SH-SY5Y (cell line): ENCODE measurements around the gene DPEP3.

ENCODE experiments used
- GATA2 ChIP-seq: IDR thresholded peaks from 2 replicates; pipeline ENCODE4 v1.6.1; 2011; ENCODE audit warnings: mild to moderate bottlenecking, low read depth, low read length
- GATA3 ChIP-seq: IDR thresholded peaks from 2 replicates; pipeline ENCODE4 v1.6.1; 2011; ENCODE audit warnings: low read depth, mild to moderate bottlenecking, low read length, moderate library complexity

Gene DPEP3

GRCh38 chr16:67945392-67945933, 34.8 kb downstream of the DPEP3 start:
- TF ChIP-seq GATA3: no peak
- no peak for TF ChIP-seq GATA2

GRCh38 chr16:67944690-67945391, 35.5 kb downstream of the DPEP3 start:
- no peak for TF ChIP-seq GATA2
- TF ChIP-seq GATA3: no peak

- no peak for TF ChIP-seq GATA2
- TF ChIP-seq GATA3: no peak
Measured at GRCh38 chr16:67943619-67944504, 36.4 kb downstream of the DPEP3 start, which contains the start of gene LCAT. Gene LCAT, minus strand, starts transcription at chr16:67944120. Its CDS starts 19 bp downstream, at chr16:67944101.

DNA sequence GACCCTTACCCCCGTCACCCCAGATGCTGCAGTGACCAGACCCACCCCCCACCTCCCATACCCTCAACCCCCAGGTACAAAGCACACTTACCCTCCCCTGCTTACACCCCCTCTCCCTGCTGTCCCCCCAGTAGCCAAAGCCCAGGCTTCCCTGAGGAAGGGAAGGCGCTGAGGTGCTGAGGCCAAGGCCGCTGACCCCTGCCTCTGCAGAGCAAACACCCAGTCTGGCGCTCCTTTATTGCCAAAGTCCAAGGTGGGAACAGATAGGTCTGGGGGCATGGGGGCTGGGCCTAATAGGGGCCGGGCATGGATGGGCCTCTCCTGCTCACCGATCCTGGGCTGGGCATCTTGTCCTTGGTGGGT, 37.1 kb downstream of the DPEP3 start:
- TF ChIP-seq GATA2 (no peak), GATA3 (no peak)

- TF ChIP-seq GATA2 (no peak), GATA3 (no peak)
Measured at GRCh38 chr16:67942510-67943255, 37.6 kb downstream of the DPEP3 start.

GRCh38 chr16:67942200-67942509, 38.1 kb downstream of the DPEP3 start:
- TF ChIP-seq GATA2: no peak
- no peak for TF ChIP-seq GATA3

DNA sequence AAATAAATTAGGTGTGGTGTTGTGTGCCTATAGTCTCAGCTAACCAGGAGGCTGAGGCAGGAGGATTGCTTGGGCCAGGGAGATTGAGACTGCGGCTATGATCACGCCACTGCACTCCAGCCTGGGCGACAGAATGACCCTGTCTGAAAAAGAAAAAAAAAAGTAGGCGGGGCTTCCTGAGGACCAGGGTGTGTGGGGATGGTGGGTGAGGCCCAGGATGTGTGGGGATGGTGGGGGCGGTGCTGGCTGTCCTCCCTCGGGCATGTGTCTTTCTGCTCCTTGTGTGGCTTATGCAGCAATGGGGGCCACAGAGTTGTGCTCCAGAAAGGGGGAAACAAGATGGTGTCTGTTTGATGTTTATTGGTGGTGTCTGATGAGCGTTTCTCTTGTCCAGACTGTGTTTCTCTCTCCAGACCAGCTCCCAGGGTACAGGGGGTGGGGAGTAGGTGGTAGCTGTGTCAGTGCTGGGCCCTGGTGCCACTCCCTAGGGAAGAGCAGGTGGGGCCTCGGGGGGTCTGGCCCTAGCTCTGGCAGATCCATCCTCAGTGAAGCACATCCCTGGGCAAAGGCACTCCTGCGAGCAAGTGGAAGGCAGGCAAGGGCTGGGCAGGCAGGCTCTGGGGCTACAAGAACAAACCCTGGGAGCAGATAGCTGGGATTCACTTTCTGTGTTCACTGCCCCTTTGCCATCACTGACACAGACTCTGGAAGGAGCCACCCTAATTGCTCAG, 38.7 kb downstream of the DPEP3 start:
- no peak for TF ChIP-seq GATA3
- TF ChIP-seq GATA2: no peak

- TF ChIP-seq GATA2: no peak
- no peak for TF ChIP-seq GATA3
Measured at GRCh38 chr16:67940446-67941089, 39.7 kb downstream of the DPEP3 start.

DNA sequence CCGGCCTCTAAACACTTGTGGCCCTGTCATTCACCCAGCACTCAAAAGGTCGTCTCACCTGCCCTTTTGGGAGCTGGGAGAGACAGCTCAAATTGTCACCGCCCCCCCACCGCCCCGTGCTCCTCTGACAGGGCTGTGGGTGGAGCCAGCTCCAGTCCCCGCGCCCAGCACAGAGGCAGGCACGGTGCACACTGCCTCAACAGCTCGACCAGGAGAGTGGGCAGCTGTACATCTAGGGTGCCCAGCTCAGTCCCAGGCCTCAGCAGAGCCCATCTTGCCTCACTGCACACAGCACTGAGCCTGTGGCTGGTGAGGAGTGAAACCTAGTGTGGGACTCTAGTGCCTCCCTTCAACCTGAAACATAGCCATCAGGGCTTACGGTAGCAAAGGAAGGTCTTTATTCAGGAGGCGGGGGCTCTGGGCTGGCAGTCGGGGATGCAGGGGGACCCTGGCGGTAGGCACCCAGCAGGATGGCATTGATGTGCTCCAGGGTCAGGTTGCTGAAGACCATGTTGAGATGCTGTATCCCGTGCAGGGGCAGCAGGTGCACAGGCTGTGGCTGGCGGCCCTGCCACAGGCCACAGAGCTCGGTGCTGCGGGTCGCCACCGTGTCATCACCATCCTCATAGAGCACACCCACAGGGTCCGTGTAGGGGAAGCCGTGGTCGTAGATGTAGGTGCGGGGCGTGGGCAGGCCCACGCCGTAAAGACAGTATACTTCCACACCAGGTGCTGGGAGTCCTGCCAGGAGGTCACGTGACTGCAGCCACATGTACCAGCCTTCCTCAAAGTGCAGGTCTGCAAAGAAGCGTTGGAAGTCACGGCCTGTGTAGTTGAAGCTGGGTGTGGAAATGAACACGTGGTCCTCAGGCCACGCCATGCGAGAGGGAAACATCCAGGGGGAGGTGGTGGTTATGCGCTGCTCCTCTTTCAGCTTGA, 40.5 kb downstream of the DPEP3 start:
- TF ChIP-seq GATA2: no peak
- no peak for TF ChIP-seq GATA3

- TF ChIP-seq GATA2 (no peak), GATA3 (no peak)
Measured at GRCh38 chr16:67936880-67937605, 43.3 kb downstream of the DPEP3 start.

DNA sequence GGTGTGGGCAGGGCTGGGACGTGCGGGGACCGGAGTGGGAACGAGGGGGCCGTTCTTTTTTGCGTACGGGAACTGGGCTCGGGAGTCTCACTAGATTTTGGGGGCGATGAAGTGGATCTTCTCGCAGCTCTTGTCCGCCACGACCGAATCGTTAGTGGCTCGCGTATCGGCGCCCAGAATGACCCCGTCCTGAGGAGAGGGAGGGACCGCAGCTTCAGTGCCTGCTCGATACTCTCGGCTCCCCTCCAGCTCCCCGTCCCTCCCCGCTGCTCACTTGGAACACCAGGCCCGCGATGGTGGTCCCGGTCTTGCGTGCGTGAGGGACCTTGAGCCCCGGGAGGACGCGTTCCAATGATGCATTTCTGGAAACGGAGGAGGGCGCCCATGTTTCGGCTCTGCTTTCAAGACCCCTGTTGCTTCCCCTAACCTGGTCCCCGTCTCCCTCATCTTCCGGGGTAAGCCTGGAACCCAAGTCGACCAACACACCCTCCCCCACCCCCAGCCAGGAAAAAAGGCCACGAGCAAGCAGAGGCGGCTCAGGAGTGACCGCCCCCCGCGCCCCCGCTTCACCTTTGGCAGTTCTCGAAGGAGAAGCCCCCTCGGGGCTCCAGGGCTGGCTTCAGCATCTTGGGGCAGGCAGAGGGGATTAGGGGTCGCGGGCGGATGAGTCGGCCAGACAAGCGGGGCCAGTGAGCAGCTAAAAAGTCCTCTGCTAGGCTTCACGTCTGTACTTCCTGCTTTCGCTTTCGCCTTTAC, 44.0 kb downstream of the DPEP3 start, which contains the start of gene PSMB10:
PSMB10 (minus strand) TSS at position 727 of the 756 bp plus-strand sequence; CDS start at position 626, 101 bp downstream.
- no peak for TF ChIP-seq GATA3
- no peak for TF ChIP-seq GATA2
